GM18873 (cell line): ENCODE measurements around the gene SUSD6.

ENCODE experiments used
- ATAC-seq: cut with Tn5 transposase; IDR thresholded peaks from one replicate; pipeline ENCODE4 v1.9.1; 2021; ENCODE audit warnings: mild to moderate bottlenecking, moderate library complexity, moderate number of reproducible peaks; ENCODE audit not compliant: unreplicated experiment, low FRiP score

Gene SUSD6

GRCh38 chr14:69749956-69750355, 138.6 kb downstream of the SUSD6 start:
- ATAC-seq: no peak

GRCh38 chr14:69750495-69750894, 139.1 kb downstream of the SUSD6 start:
- ATAC-seq: no peak

GRCh38 chr14:69752773-69753172, 141.4 kb downstream of the SUSD6 start:
- ATAC-seq: no peak

GRCh38 chr14:69753860-69754259, 142.5 kb downstream of the SUSD6 start:
- no peak for ATAC-seq

- ATAC-seq: no peak
Observed at GRCh38 chr14:69754487-69754886, 143.1 kb downstream of the SUSD6 start.

GRCh38 chr14:69755296-69755695, 143.9 kb downstream of the SUSD6 start:
- ATAC-seq: no peak

GRCh38 chr14:69755784-69756183, 144.4 kb downstream of the SUSD6 start:
- no peak for ATAC-seq

GRCh38 chr14:69756298-69756697, 144.9 kb downstream of the SUSD6 start:
- no peak for ATAC-seq

GRCh38 chr14:69760810-69761209, 149.4 kb downstream of the SUSD6 start:
- no peak for ATAC-seq

- ATAC-seq: no peak
Observed at GRCh38 chr14:69763761-69764510, 152.5 kb downstream of the SUSD6 start.
